Stimulated activated CD8-positive, alpha-beta memory T cell treated with anti-CD3 and anti-CD28 coated beads, Interleukin-12 subunit alpha, Interleukin-12 subunit beta, amount 100 ng/mL, for 24 hours (primary cell): ENCODE results near the gene ERBB3.

Experiments used
- DNase-seq: peaks from one replicate; pipeline ENCODE4 v3.0.0-alpha.2; 2020; ENCODE audit errors: extremely low read depth

Gene ERBB3

GRCh38 chr12:56078931-56079722 lies 838 bp upstream of the ERBB3 start:
- no peak for DNase-seq

DNA sequence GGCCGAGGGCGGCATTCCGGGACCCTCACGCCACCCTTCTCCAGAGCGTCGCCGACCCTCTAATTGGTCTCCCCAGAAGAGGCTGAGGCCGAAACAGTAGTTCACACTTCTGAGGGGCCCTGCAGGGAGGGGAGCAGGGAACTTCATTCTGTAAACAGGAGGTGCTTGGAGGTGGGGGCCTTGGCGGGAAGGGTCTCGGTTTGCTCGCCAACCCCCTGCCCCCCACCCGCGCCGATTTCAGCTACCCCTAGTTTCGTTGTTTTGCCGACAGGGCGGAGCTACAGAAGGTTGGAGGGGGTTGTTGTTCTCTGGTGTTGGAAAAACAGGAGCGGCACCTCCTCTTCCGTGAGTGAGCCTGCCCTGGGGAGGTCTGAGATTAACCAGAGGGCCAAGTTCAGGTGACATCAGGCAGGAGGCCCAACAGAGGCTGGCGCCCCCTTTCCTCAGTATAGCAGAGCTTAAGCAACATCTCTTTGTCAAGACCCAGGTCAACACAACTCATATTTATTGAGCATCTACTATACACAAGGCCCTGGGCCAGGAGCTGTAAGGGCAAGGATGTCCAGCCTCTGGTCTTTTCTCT lies 682 bp downstream of the ERBB3 start:
- DNase-seq, result no peak

GRCh38 chr12:56081393-56082347 lies 1.7 kb downstream of the ERBB3 start:
- DNase-seq, result no peak

- DNase-seq, result no peak
Measured at GRCh38 chr12:56082382-56082781, 2.4 kb downstream of the ERBB3 start.

DNA sequence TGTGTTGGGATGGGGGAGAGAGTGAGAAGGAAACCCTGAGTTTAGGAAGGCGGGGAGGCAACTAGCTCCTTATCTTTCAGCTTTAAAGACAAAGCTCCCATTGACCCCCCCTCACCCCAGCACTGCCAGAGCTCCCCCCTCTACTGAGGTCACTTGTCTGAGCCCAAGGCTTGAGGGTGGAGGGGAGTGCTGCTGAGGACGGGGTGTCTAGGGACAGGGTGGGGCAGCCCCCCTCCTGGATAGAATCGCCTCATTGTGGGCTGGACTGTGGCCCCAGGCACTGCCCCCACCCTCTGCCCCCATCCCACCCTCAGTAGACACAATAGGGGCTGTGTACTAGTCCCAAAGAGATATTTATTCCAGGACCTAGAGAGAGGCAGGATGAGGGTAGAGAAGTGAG lies 3.0 kb downstream of the ERBB3 start:
- DNase-seq, result no peak

- DNase-seq, result no peak
Measured at GRCh38 chr12:56084958-56085543, 5.1 kb downstream of the ERBB3 start.

DNA sequence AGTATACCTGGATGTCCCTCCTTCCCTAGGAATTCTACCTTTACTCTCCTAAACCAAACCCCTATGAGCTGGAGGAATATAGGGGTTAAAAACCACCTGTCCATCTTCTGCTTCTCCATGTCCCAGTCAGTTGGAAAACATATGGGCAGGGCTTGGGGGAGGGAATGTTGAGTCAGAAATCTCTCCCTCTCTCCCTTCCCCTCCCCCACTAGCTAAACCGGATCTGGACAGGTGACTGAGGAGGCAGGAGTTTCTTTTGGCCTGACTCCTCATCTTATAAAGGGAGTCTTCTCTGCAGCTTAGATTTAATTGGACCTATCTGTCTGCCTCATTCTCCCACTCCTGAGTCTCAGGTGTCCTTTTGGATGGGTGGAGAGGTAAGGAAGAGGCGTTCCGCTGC lies 6.1 kb downstream of the ERBB3 start:
- no peak for DNase-seq

GRCh38 chr12:56086608-56087007 lies 6.6 kb downstream of the ERBB3 start:
- DNase-seq, result no peak

DNA sequence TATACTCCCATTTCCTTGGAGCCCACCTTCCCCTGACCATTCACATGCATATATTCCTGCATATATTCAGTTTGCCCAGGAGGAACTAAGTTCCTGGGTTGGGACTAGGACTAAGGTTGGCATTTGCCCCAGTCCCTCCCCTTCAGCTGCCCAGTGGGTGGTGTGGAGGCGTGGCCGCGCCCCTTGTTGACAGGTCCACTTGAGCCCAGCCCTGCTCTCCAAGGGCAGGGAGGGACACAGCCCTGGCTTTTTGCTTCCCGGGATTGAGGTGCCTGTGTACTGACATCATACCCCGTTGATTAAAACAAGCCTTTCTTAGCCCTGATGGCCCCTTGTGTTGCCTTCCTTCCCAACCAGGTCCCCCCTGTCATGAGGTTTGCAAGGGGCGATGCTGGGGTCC lies 7.3 kb downstream of the ERBB3 start:
- DNase-seq, result no peak

GRCh38 chr12:56097738-56098137 lies 17.8 kb downstream of the ERBB3 start:
- DNase-seq, result no peak

DNA sequence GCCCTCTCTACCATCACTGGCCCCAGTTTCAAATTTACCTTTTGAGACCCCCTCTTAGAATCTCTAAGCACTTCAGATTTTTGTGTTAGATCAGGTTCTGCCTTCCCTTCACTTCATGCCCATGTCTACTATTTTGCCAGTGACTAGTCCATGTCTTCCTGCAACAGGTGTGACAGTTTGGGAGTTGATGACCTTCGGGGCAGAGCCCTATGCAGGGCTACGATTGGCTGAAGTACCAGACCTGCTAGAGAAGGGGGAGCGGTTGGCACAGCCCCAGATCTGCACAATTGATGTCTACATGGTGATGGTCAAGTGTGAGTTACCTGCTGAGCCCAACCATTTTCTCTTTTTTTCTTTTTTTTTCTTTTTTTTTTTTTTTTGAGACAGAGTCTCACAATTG lies 18.6 kb downstream of the ERBB3 start:
- DNase-seq, result no peak

DNA sequence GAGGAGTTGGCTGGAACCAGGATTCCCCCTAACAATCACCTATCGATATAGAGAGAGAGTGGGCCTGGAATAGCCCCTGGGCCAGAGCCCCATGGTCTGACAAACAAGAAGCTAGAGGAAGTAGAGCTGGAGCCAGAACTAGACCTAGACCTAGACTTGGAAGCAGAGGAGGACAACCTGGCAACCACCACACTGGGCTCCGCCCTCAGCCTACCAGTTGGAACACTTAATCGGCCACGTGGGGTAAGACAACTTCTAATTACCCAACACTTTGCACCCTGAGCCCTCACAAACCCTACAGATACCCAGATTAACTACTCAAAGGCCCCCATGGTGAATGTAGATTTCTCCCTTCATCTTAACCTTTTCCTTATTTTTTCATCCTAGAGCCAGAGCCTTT lies 19.8 kb downstream of the ERBB3 start:
- DNase-seq, result no peak

DNA sequence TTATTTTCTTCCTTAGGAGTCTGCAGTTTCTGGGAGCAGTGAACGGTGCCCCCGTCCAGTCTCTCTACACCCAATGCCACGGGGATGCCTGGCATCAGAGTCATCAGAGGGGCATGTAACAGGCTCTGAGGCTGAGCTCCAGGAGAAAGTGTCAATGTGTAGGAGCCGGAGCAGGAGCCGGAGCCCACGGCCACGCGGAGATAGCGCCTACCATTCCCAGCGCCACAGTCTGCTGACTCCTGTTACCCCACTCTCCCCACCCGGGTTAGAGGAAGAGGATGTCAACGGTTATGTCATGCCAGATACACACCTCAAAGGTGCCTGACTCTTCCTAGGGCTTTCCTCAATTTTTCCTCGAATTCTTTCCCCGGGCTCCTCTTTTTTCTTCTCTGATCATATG lies 21.1 kb downstream of the ERBB3 start:
- no peak for DNase-seq

GRCh38 chr12:56102683-56103065 lies 22.7 kb downstream of the ERBB3 start:
- DNase-seq, result no peak

- no peak for DNase-seq
Measured at GRCh38 chr12:56103066-56103711, 23.2 kb downstream of the ERBB3 start.

GRCh38 chr12:56103823-56104108 lies 23.8 kb downstream of the ERBB3 start:
- no peak for DNase-seq

DNA sequence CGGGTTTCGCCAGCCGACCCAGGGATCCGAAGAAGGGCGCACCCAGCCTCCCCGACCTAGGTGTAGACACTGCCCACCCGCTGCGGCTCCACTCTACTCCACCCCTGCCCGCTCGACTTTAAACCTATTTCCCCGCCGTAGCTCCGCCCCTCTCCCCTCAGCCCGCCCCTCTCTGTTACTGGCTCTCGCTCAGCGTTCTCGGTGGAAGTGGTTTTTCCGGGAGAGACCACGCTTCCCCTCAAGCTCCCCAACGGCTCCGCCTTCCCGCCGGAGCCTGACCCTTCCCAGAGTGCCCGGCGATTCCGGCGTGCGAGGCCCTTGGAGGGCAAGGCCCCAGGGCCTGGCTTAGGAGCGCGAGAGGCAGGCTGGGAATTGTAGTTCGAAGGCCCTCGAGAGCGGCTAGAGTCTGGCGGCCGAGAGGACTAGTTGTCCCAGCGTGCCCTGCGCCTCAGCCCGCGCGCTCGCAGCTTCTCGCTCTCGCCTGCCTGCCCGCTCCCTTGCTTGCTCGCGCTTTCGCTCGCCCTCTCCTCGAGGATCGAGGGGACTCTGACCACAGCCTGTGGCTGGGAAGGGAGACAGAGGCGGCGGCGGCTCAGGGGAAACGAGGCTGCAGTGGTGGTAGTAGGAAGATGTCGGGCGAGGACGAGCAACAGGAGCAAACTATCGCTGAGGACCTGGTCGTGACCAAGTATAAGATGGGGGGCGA lies 24.3 kb downstream of the ERBB3 start, which contains the start of gene PA2G4:
Gene PA2G4, plus strand, starts transcription at position 451 of the 706 bp plus-strand sequence. Its CDS starts 179 bp downstream, at position 630.
- peak; percentile 95 for DNase-seq

- no peak for DNase-seq
Measured at GRCh38 chr12:56104815-56105608, 25.0 kb downstream of the ERBB3 start.

- no peak for DNase-seq
Measured at GRCh38 chr12:56105609-56105902, 25.6 kb downstream of the ERBB3 start.

DNA sequence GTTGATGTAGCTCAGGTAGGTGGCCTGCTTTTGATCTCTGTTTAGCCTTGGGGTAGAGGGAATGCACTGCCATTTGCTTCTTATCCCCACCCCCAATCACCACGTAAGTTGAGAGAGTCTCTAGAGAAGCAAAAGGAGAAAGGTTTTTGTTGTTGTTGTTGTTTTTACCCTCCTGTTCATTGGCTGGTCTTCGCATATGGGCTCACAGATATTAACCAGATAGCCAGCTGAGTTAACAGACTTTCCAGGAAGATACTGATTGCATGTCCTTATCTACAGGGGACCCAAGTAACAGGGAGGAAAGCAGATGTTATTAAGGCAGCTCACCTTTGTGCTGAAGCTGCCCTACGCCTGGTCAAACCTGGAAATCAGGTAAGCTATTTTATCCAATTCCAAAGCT lies 27.3 kb downstream of the ERBB3 start:
- DNase-seq, result no peak

GRCh38 chr12:56110571-56110970 lies 30.6 kb downstream of the ERBB3 start:
- no peak for DNase-seq
